Thyroid gland (tissue), 4 donors: Measurements from ENCODE around the gene BTNL9.

Source experiments
- CTCF ChIP-seq, 6 experiments: fragments of 200-600 bp in 3 of 6; fragments of 450-650 bp in 3 of 6; sonication (generic) in 3 of 6; IDR thresholded peaks; one replicate each; pipeline ENCODE4 v1.5.1; 2016 to 2019; ENCODE audit warnings: antibody characterized with exemption in 6 of 6, mild to moderate bottlenecking in 2 of 6, inconsistent platforms in 1 of 6, moderate library complexity in 1 of 6
- POLR2A ChIP-seq, 2 donors: fragments of 450-650 bp; IDR thresholded peaks; one replicate each; pipeline ENCODE4 v1.6.1; 2017; ENCODE audit warnings: antibody characterized with exemption in 2 of 2, mild to moderate bottlenecking in 2 of 2, moderate library complexity in 1 of 2

- TF ChIP-seq CTCF (IDR thresholded peaks at IDR 0.05) (no peak), POLR2A (IDR thresholded peaks at IDR 0.05) (no peak)
Observed at GRCh38 chr5:181060924-181061323, 20.9 kb downstream of the BTNL9 start.
